ENCODE measurements around the gene NEO1.
"Not testable (repeated sequence)": the region's sequence is repeated elsewhere in the genome, so short reads cannot be mapped to it uniquely, and the experiment has no call there.

Gene NEO1

GRCh38 chr15:73139041-73139743 is 86.9 kb downstream of the NEO1 start:
- in situ Hi-C loops (cut with MboI; ENCODE audit: low sequenced_read_pairs) = no loop called here

DNA sequence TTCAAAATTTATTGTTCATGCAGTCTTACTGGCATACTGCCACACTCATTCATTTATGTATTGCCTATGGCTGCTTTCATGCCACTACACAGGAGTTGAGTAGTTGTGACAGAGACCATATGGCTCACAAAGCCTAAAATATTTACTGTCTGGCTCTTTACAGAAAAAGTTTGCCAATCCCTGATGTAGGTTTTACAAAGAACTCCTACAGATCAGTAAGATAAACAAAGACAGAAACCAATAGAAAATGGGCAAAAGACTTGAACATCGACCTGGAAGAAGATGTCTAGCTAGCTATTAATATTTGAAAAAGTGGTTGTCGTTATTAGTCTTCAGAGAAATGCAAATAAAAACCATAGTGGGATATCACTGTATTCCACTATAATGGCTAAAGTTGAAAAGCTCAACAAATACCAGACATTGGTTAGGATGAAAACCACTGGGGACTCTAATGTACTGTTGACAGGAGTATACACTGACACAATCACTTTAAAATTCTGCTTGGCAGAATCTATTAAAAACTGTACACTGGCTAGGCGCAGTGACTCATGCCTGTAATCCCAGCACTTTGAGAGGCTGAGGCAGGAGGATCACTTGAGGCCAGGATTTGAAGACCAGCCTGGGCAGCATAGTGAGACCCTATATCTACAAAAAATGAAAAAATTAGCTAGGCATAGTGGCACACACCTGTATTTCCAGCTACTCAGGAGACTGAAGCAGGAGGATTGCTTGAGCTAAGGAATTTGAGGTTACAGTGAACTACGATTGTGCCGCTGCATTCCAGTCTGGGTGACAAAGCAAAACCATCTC is 87.7 kb downstream of the NEO1 start:
- in situ Hi-C loops (cut with MboI; ENCODE audit: low sequenced_read_pairs) = no loop called here

DNA sequence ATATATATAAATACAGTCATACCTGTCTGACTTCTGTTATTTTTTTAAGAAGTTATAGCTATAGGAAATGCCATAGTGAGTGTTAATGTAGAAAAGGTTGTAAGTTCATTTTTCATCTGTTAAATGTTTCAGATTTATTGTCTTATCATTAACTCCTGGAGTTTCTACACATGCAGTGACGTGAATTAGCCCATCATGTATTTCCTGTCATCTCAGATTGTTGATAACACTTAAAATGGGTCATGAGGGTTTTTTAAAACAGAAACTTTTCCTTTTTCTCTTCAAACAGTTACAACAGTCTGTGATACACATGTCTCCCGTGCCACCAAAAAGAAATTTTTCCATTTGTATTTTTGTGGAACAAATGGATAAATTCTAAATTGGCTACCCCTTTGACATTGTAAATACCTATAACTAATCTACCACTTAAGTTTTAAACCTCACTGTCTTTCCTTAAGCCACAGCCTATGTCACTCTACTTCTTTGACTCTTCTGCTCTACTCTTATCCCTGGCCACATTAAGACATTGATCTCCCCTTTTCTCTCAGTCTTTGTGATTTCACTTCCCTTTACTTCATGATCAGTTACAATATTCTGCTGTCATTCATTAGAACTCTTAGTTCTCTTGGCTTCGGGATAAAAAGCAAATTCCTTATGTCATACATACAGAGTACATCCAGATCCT is 89.1 kb downstream of the NEO1 start:
- in situ Hi-C loops (cut with MboI; ENCODE audit: low sequenced_read_pairs) = no loop called here

- in situ Hi-C loops (cut with MboI; ENCODE audit: low sequenced_read_pairs) = no loop called here
Observed at GRCh38 chr15:73142802-73143762, 90.8 kb downstream of the NEO1 start.

GRCh38 chr15:73143763-73144155 is 91.5 kb downstream of the NEO1 start:
- in situ Hi-C loops (cut with MboI; ENCODE audit: low sequenced_read_pairs) = no loop called here

DNA sequence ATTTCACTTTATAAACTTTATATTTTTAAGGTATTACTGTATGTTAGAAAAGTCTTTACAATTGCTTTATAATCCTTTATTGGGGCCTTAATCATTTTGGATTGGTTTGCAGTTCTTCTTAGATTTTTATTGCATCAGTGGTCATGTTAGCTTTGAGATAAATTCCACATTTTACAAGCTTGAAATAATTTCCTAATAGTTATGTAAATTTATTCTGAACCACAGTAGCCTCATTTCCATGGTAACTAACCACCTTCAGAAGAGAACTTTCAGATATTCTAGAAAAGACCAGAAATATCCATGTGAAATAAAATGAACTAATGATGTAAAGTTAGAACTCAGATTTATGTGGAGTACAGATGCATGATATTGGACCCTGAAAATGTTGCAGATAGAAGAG is 94.2 kb downstream of the NEO1 start:
- in situ Hi-C loops (cut with MboI; ENCODE audit: low sequenced_read_pairs) = no loop called here

DNA sequence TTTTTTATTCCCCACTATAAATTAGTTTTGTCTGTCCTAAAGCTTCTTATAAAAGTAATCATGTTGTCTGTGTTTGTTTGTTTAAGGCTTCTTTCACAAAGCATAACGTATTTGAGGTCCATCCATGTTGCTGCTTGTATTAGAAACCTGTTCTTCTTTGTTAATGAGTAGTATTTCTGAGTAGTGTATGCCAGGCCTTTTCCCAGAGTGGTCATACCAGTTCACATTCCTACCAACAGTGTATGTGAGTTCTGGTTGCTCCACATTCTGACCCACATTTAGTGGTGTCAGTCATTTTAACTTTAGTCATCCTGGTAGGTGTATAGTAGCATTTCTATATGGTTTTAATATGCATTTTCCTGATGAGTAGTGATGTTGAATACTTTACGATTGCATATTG is 98.6 kb downstream of the NEO1 start:
- in situ Hi-C loops (cut with MboI; ENCODE audit: low sequenced_read_pairs) = no loop called here

DNA sequence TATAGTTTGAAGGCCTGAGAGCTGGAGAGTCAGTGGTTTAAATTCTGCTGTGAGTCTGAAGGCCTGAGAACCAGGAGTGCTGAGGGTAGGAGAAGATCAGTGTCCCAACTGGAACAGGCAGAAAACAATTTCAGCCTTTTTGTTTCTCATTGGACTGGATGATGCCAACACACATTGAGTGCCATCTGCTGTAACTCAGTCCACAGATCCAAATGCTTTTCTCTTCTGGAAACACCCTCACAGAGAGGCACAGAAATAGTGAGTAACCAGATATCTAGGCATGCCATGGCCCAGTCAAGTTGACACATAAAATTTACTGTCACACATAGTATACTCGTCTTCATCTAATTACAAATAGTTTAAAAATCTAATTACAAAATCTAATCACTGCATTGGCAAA is 100.8 kb downstream of the NEO1 start:
- in situ Hi-C loops (cut with MboI; ENCODE audit: low sequenced_read_pairs) = no loop called here

DNA sequence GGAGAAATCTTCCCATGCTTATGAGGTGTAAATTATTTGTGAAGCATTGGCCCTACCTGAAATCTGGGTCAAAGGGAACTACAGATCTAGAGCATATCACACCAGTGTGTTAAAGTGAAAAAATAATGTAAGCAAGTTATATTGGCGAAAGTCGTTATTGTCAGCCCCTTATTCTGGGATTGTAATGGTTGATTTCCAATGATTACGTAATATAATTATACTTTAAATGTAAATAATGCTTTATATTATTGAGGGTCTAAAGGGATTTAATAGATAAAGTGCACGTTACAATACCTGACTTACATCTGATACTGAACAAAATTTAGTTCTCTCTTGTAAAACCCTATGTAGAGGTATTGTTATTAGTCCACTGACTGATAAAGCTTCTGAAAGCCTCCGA is 101.2 kb downstream of the NEO1 start:
- in situ Hi-C loops (cut with MboI; ENCODE audit: low sequenced_read_pairs) = no loop called here

GRCh38 chr15:73156431-73157191 is 104.3 kb downstream of the NEO1 start:
- in situ Hi-C loops (cut with MboI; ENCODE audit: low sequenced_read_pairs) = no loop called here

DNA sequence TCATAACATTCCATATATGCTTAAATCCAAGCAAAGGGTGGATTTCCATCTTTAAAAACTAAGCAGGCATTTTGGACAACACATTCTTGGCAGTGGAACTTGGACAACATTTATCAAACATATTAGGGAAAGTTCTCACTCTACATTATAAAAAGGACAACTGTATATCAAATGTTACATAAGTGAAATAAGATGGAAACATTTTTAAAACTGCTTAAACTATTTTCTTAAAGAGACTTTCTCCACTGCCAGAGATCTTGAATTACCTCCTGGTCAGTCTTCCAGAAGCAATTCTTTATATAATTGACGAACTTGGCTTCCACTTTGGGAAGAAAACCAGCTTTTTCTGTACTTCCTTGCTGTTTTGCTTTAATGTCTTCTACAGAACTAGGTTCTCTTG is 109.3 kb downstream of the NEO1 start:
- in situ Hi-C loops (cut with MboI; ENCODE audit: low sequenced_read_pairs) = no loop called here

- in situ Hi-C loops (cut with MboI; ENCODE audit: low sequenced_read_pairs) = no loop called here
Observed at GRCh38 chr15:73165435-73165834, 113.2 kb downstream of the NEO1 start.

DNA sequence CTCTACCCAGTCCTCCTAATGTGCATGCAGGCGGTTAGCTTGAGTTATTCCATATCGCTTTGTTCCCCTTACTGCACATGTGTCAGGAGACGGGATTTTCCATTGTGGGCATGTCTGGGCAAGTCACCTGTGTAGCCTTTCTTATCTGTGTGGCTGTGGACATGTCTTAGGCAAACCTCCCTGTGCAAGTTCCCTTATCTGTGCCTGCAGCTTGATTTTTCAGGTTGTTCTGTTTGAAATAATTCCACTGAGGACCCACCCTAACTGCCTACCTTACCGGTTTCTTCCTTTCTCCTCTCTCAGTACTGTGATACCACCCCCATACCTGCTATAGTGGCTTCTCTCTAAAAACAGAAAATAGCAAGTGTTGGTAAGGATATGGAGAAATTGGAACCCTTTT is 113.6 kb downstream of the NEO1 start:
- in situ Hi-C loops (cut with MboI; ENCODE audit: low sequenced_read_pairs) = no loop called here

DNA sequence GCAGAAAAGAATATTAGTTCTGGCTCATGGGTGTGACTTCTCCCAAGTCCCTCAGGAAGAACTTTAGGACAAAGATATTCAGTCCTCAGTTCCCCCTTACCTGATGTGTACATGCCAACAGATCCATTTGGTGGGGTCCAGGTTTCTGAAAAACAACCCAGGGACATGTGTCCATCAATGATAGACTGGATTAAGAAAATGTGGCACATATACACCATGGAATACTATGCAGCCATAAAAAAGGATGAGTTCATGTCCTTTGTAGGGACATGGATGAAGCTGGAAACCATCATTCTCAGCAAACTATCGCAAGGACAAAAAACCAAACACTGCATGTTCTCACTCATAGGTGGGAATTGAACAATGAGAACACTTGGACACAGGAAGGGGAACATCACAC is 114.4 kb downstream of the NEO1 start:
- in situ Hi-C loops (cut with MboI; ENCODE audit: low sequenced_read_pairs) = not testable (repeated sequence)

DNA sequence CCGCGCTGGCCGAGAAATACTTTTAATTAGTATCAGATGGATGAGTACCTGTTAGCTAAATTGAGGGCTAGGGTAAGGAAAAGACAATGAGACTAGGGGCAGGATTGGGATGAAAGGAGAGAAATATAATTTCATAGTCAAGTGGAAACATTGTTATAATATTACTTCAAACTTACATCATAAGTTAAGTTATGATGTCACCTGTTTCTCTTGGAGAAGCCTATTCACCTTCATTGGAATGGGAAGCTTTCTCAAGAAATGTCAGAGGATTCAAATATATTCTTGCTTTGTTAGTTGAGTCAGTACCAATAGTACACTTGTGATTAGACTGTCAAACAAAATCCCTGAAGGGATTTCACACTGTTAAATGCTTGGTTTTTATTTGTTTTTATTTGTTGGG is 116.2 kb downstream of the NEO1 start:
- in situ Hi-C loops (cut with MboI; ENCODE audit: low sequenced_read_pairs) = no loop called here

DNA sequence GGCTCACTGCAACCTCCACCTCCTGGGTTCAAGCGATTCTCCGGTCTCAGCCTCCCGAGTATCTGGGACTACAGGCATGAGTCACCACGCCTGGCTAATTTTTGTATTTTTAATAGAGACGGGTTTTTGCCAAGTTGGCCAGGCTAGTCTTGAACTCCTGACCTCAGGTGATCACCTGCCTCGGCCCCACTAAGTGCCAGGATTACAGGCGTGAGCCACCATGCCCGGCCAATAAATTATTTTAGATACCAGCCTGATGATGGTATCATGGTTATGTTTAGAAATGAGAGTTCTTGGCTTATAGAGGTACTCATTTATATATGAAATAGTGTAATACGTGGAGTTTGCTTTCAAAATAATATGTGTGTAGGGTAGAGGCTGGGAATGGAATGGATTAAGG is 119.4 kb downstream of the NEO1 start:
- in situ Hi-C loops (cut with MboI; ENCODE audit: low sequenced_read_pairs) = no loop called here

DNA sequence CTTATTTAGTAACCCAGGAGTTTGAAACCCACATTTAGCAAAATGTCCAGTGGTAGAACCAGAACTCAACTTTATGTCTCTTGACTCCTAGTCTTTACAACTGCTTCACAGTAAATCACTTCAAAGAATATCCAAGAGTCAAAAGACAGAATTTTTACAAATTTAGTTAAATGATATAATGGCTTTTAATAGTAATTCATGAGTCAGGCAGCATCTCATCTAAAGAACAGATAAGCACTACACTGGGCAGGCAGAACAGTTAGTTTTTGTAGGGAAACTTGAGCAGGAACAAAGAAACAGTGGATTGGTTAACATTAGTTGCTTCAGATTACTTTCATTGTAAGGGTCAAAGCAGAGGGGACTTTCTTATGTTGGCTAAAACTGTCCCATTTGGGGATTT is 120.2 kb downstream of the NEO1 start:
- in situ Hi-C loops (cut with MboI; ENCODE audit: low sequenced_read_pairs) = no loop called here

DNA sequence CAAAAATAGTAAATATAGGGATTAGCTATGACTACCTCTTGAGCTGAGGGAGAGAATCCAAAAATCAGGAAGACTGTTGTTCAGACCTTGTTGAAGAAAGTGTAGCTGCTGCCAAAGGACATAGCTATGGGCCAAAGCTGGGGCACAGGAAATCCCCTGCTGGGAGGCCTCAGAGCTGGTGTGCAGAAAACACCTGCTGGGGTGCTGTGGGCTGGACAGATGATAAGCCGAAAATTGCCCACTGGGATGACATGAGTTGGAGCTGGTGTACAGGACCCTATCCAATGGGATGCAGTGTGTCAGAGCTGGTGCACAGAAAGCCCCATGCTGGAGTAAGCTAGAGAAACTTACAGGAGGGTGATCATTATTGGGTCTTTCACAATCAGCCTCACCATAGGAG is 121.9 kb downstream of the NEO1 start:
- in situ Hi-C loops (cut with MboI; ENCODE audit: low sequenced_read_pairs) = no loop called here

- in situ Hi-C loops (cut with MboI; ENCODE audit: low sequenced_read_pairs) = no loop called here
Observed at GRCh38 chr15:73175382-73175781, 123.1 kb downstream of the NEO1 start.

DNA sequence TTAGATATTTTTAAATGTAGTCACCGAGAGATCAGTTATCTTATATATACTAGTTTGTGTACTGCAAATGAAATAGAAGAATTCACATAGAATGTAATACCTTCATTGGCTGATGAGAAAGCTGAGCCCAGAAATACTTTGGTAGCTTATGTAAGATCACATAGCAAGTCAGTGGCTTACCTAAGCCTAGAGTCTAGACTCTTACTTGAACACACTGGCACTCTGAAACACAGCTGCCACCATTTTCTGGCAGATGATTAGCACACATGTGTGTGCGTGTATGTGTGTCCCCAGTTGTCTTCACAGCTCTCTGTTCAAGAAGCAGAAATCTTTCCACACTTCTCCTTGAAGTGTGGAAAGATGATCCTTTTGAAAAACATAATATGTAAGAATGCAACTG is 124.3 kb downstream of the NEO1 start:
- in situ Hi-C loops (cut with MboI; ENCODE audit: low sequenced_read_pairs) = no loop called here
